ENCODE data around the gene SDK2.

The SDK2 gene

GRCh38 chr17:73469311-73469710 is 174.9 kb downstream of the SDK2 start:
- no peak overlapping the region for H3K4me3 ChIP-seq (ENCODE audit: low read length in 2 of 2)
- H3K27ac ChIP-seq (ENCODE audit: low read depth in 2 of 2, low read length in 2 of 2): no peak overlapping the region
- no peak overlapping the region for H3K9ac ChIP-seq (ENCODE audit: low read depth in 1 of 2, low read length in 2 of 2)
- no peaks in the 10 kb centered on the region for H3K27me3 ChIP-seq (ENCODE audit: control insufficient read depth in 2 of 2, insufficient read depth in 2 of 2, low read length in 2 of 2)
- H3K9me3 ChIP-seq (ENCODE audit: control insufficient read depth in 2 of 2, low read length in 2 of 2): no peaks in the 10 kb centered on the region
- no peaks in the 10 kb centered on the region for H3K36me3 ChIP-seq (ENCODE audit: control insufficient read depth in 2 of 2, insufficient read depth in 2 of 2, low read length in 2 of 2)
- H3K4me1 ChIP-seq (ENCODE audit: control insufficient read depth in 2 of 2, insufficient read depth in 2 of 2, low read length in 2 of 2): no peaks in the 10 kb centered on the region

- H3K9me3 ChIP-seq (ENCODE audit: control insufficient read depth in 2 of 2, low read length in 2 of 2): no peaks in the 10 kb centered on the region
- H3K36me3 ChIP-seq (ENCODE audit: control insufficient read depth in 2 of 2, insufficient read depth in 2 of 2, low read length in 2 of 2): no peaks in the 10 kb centered on the region
- no peaks in the 10 kb centered on the region for H3K27me3 ChIP-seq (ENCODE audit: control insufficient read depth in 2 of 2, insufficient read depth in 2 of 2, low read length in 2 of 2)
- H3K27ac ChIP-seq (ENCODE audit: low read depth in 2 of 2, low read length in 2 of 2): no peak overlapping the region
- no peaks in the 10 kb centered on the region for H3K4me1 ChIP-seq (ENCODE audit: control insufficient read depth in 2 of 2, insufficient read depth in 2 of 2, low read length in 2 of 2)
- H3K9ac ChIP-seq (ENCODE audit: low read depth in 1 of 2, low read length in 2 of 2): no peak overlapping the region
- H3K4me3 ChIP-seq (ENCODE audit: low read length in 2 of 2): no peak overlapping the region
Measured at GRCh38 chr17:73468221-73468620, 176.0 kb downstream of the SDK2 start.

DNA sequence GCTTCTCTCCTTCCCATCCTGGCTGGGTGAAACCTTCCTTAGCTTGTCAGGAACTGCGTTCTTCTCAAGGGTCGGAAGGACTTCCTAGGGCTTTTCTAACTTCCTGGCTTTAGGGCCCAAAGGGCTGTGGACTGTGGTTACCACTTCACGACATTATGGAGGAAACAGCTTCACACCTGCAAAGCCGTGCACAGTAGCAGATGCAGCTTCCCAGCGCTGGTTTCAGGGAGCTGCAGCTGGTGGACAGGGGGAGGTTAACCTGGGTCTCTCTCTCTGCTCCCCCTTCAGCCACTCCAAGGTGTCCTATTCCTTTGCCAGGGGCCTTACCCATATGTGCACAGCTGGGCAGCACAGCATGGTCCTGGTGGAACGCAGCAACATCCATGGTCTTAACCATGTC is 176.6 kb downstream of the SDK2 start:
- Histone ChIP-seq H3K27me3 (ENCODE audit: control insufficient read depth in 2 of 2, insufficient read depth in 2 of 2, low read length in 2 of 2) (no peaks in the 10 kb centered on the region), H3K27ac (ENCODE audit: low read depth in 2 of 2, low read length in 2 of 2) (no peak overlapping the region), H3K36me3 (ENCODE audit: control insufficient read depth in 2 of 2, insufficient read depth in 2 of 2, low read length in 2 of 2) (no peaks in the 10 kb centered on the region), H3K4me3 (ENCODE audit: low read length in 2 of 2) (no peak overlapping the region), H3K9me3 (ENCODE audit: control insufficient read depth in 2 of 2, low read length in 2 of 2) (no peaks in the 10 kb centered on the region), H3K4me1 (ENCODE audit: control insufficient read depth in 2 of 2, insufficient read depth in 2 of 2, low read length in 2 of 2) (no peaks in the 10 kb centered on the region), H3K9ac (ENCODE audit: low read depth in 1 of 2, low read length in 2 of 2) (no peak overlapping the region)

GRCh38 chr17:73466704-73467433 is 177.4 kb downstream of the SDK2 start:
- H3K36me3 ChIP-seq (ENCODE audit: control insufficient read depth in 2 of 2, insufficient read depth in 2 of 2, low read length in 2 of 2): no peaks in the 10 kb centered on the region
- no peaks in the 10 kb centered on the region for H3K9me3 ChIP-seq (ENCODE audit: control insufficient read depth in 2 of 2, low read length in 2 of 2)
- no peaks in the 10 kb centered on the region for H3K27me3 ChIP-seq (ENCODE audit: control insufficient read depth in 2 of 2, insufficient read depth in 2 of 2, low read length in 2 of 2)
- no peak overlapping the region for H3K9ac ChIP-seq (ENCODE audit: low read depth in 1 of 2, low read length in 2 of 2)
- H3K4me3 ChIP-seq (ENCODE audit: low read length in 2 of 2): no peak overlapping the region
- H3K4me1 ChIP-seq (ENCODE audit: control insufficient read depth in 2 of 2, insufficient read depth in 2 of 2, low read length in 2 of 2): no peaks in the 10 kb centered on the region
- no peak overlapping the region for H3K27ac ChIP-seq (ENCODE audit: low read depth in 2 of 2, low read length in 2 of 2)

GRCh38 chr17:73465953-73466230 is 178.4 kb downstream of the SDK2 start:
- no peak overlapping the region for H3K27ac ChIP-seq (ENCODE audit: low read depth in 2 of 2, low read length in 2 of 2)
- H3K4me3 ChIP-seq (ENCODE audit: low read length in 2 of 2): no peak overlapping the region
- H3K36me3 ChIP-seq (ENCODE audit: control insufficient read depth in 2 of 2, insufficient read depth in 2 of 2, low read length in 2 of 2): no peaks in the 10 kb centered on the region
- no peaks in the 10 kb centered on the region for H3K4me1 ChIP-seq (ENCODE audit: control insufficient read depth in 2 of 2, insufficient read depth in 2 of 2, low read length in 2 of 2)
- H3K9ac ChIP-seq (ENCODE audit: low read depth in 1 of 2, low read length in 2 of 2): no peak overlapping the region
- no peaks in the 10 kb centered on the region for H3K9me3 ChIP-seq (ENCODE audit: control insufficient read depth in 2 of 2, low read length in 2 of 2)
- no peaks in the 10 kb centered on the region for H3K27me3 ChIP-seq (ENCODE audit: control insufficient read depth in 2 of 2, insufficient read depth in 2 of 2, low read length in 2 of 2)

GRCh38 chr17:73465130-73465952 is 178.9 kb downstream of the SDK2 start:
- H3K4me3 ChIP-seq (ENCODE audit: low read length in 2 of 2): no peak overlapping the region
- H3K9ac ChIP-seq (ENCODE audit: low read depth in 1 of 2, low read length in 2 of 2): no peak overlapping the region
- no peak overlapping the region for H3K27ac ChIP-seq (ENCODE audit: low read depth in 2 of 2, low read length in 2 of 2)
- no peaks in the 10 kb centered on the region for H3K27me3 ChIP-seq (ENCODE audit: control insufficient read depth in 2 of 2, insufficient read depth in 2 of 2, low read length in 2 of 2)
- no peaks in the 10 kb centered on the region for H3K9me3 ChIP-seq (ENCODE audit: control insufficient read depth in 2 of 2, low read length in 2 of 2)
- H3K4me1 ChIP-seq (ENCODE audit: control insufficient read depth in 2 of 2, insufficient read depth in 2 of 2, low read length in 2 of 2): no peaks in the 10 kb centered on the region
- no peaks in the 10 kb centered on the region for H3K36me3 ChIP-seq (ENCODE audit: control insufficient read depth in 2 of 2, insufficient read depth in 2 of 2, low read length in 2 of 2)

DNA sequence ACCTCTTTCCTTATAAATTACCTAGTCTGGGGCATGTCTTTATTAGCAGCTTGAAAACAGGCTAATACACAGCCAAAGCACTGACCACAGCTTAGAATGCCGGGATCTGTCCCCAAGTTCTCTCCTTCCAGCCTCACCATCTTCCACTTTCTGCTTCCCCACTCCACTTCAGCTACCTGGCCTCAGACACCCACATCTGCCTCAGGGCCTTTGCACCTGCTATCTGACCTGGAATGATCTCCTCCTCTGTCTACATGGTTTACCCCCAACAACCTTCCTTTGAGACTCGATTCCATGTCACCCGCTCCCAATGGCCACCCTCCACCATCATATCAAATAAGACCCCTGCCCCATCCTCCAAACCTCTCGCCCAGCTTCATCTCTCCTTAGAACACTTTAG is 179.8 kb downstream of the SDK2 start:
- Histone ChIP-seq H3K4me3 (ENCODE audit: low read length in 2 of 2) (no peak overlapping the region), H3K36me3 (ENCODE audit: control insufficient read depth in 2 of 2, insufficient read depth in 2 of 2, low read length in 2 of 2) (no peaks in the 10 kb centered on the region)

GRCh38 chr17:73463821-73464220 is 180.4 kb downstream of the SDK2 start:
- H3K4me3 ChIP-seq (ENCODE audit: low read length in 2 of 2): no peak overlapping the region

More for the DNA sequence above, 179.8 kb downstream of the SDK2 start:
- Histone ChIP-seq H3K27ac (ENCODE audit: low read depth in 2 of 2, low read length in 2 of 2) (no peak overlapping the region), H3K27me3 (ENCODE audit: control insufficient read depth in 2 of 2, insufficient read depth in 2 of 2, low read length in 2 of 2) (no peaks in the 10 kb centered on the region), H3K9ac (ENCODE audit: low read depth in 1 of 2, low read length in 2 of 2) (no peak overlapping the region), H3K4me1 (ENCODE audit: control insufficient read depth in 2 of 2, insufficient read depth in 2 of 2, low read length in 2 of 2) (no peaks in the 10 kb centered on the region), H3K9me3 (ENCODE audit: control insufficient read depth in 2 of 2, low read length in 2 of 2) (no peaks in the 10 kb centered on the region)

DNA sequence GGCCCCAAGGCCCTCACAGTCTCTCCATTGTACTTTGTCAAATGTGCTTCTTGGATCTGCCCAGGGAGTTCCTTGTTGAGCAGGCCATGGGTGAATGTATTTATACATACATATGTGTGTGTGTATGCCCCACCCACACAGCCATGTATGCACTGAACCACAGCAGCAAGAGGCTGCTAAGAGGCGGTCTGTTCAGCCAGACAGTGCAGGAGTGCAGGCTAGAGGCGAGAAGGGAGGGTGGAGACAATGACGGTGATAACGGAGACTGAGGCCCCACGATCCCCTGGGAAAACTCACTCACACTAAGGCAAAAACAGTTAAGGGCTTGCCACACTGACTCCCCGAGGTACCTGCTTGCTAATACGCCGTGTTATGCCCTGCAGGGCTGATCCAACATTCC is 181.4 kb downstream of the SDK2 start:
- Histone ChIP-seq H3K27ac (ENCODE audit: low read depth in 2 of 2, low read length in 2 of 2) (no peak overlapping the region), H3K4me3 (ENCODE audit: low read length in 2 of 2) (no peak overlapping the region), H3K9ac (ENCODE audit: low read depth in 1 of 2, low read length in 2 of 2) (no peak overlapping the region), H3K4me1 (ENCODE audit: control insufficient read depth in 2 of 2, insufficient read depth in 2 of 2, low read length in 2 of 2) (no peaks in the 10 kb centered on the region), H3K9me3 (ENCODE audit: control insufficient read depth in 2 of 2, low read length in 2 of 2) (no peaks in the 10 kb centered on the region), H3K36me3 (ENCODE audit: control insufficient read depth in 2 of 2, insufficient read depth in 2 of 2, low read length in 2 of 2) (no peaks in the 10 kb centered on the region), H3K27me3 (ENCODE audit: control insufficient read depth in 2 of 2, insufficient read depth in 2 of 2, low read length in 2 of 2) (no peaks in the 10 kb centered on the region)

More at GRCh38 chr17:73463821-73464220, 180.4 kb downstream of the SDK2 start:
- H3K27me3 ChIP-seq (ENCODE audit: control insufficient read depth in 2 of 2, insufficient read depth in 2 of 2, low read length in 2 of 2): no peaks in the 10 kb centered on the region
- H3K27ac ChIP-seq (ENCODE audit: low read depth in 2 of 2, low read length in 2 of 2): no peak overlapping the region
- H3K9me3 ChIP-seq (ENCODE audit: control insufficient read depth in 2 of 2, low read length in 2 of 2): no peaks in the 10 kb centered on the region
- no peaks in the 10 kb centered on the region for H3K4me1 ChIP-seq (ENCODE audit: control insufficient read depth in 2 of 2, insufficient read depth in 2 of 2, low read length in 2 of 2)
- H3K9ac ChIP-seq (ENCODE audit: low read depth in 1 of 2, low read length in 2 of 2): no peak overlapping the region
- no peaks in the 10 kb centered on the region for H3K36me3 ChIP-seq (ENCODE audit: control insufficient read depth in 2 of 2, insufficient read depth in 2 of 2, low read length in 2 of 2)

DNA sequence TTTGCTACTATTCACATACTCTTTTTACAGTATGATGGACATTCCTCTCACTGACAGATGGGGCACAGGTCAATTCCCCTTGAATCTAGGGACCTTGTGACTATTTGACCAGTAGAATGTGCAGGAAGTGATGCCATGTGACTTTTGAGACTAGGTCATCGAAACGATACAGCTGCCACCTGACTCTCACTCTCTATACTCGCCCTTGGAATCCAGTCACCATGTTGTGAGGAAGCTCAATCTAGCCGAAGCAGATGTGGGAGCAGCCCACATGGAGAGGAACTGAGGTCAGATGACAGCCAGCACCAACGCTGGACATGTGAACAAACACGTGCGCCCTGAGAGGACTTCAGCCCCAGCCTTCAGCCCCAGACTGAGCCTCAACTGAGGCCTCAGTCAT is 184.3 kb downstream of the SDK2 start:
- Histone ChIP-seq H3K9me3 (ENCODE audit: control insufficient read depth in 2 of 2, low read length in 2 of 2) (no peaks in the 10 kb centered on the region), H3K27ac (ENCODE audit: low read depth in 2 of 2, low read length in 2 of 2) (no peak overlapping the region), H3K27me3 (ENCODE audit: control insufficient read depth in 2 of 2, insufficient read depth in 2 of 2, low read length in 2 of 2) (no peaks in the 10 kb centered on the region), H3K9ac (ENCODE audit: low read depth in 1 of 2, low read length in 2 of 2) (no peak overlapping the region), H3K4me3 (ENCODE audit: low read length in 2 of 2) (no peak overlapping the region), H3K36me3 (ENCODE audit: control insufficient read depth in 2 of 2, insufficient read depth in 2 of 2, low read length in 2 of 2) (no peaks in the 10 kb centered on the region), H3K4me1 (ENCODE audit: control insufficient read depth in 2 of 2, insufficient read depth in 2 of 2, low read length in 2 of 2) (no peaks in the 10 kb centered on the region)
